Measurements from ENCODE around the gene GDPD5. TPM values are rescaled to one million over a fixed set of nuclear protein-coding genes. Genes with fewer than 3 reads are reported as not detected.

The GDPD5 gene
- total RNA-seq, 2 donors from 2014 or later = 3.0 to 8.6 TPM

DNA sequence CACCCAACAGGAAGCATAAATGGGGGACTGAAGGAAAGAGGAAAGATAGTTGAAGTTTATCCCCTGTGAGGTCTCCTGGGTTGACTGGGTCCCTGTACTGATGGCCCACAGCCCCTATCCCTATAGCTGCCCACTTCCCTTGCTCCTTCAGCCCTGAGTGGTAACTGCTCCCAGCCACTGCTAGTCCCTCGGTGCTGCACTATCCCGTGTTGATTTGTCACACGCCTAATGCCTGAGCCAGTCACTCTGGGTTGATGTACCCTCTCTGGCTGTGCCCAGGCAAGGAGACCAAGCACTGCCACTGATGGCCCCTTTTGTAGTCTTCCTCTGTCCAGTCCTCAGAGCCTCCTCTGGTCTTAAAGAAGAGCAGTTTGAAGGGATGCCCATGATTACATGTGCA is 9.6 kb downstream of the GDPD5 start:
- Mint-ChIP-seq H3K36me3 (ENCODE audit: low read depth) (no peaks in the 10 kb centered on the region), H3K4me1 (peaks cover 20% of the 10 kb centered on the region), H3K27ac (no peak overlapping the region), H3K4me3 (no peak overlapping the region), H3K9me3 (peaks cover 6% of the 10 kb centered on the region), H3K27me3 (ENCODE audit: insufficient read depth) (no peaks in the 10 kb centered on the region)
- H3K4me1 ChIP-seq (ENCODE audit: control insufficient read depth, insufficient read depth, low read length) = peaks cover 6% of the 10 kb centered on the region
- WGBS, 2 experiments (ENCODE audit: insufficient coverage in 1 of 2, insufficient read length in 1 of 2) = 87 to 100% methylated on average over 3 of the region's 3 CpGs
- DNase-seq = no peak
- TF ChIP-seq, protein P1, sequence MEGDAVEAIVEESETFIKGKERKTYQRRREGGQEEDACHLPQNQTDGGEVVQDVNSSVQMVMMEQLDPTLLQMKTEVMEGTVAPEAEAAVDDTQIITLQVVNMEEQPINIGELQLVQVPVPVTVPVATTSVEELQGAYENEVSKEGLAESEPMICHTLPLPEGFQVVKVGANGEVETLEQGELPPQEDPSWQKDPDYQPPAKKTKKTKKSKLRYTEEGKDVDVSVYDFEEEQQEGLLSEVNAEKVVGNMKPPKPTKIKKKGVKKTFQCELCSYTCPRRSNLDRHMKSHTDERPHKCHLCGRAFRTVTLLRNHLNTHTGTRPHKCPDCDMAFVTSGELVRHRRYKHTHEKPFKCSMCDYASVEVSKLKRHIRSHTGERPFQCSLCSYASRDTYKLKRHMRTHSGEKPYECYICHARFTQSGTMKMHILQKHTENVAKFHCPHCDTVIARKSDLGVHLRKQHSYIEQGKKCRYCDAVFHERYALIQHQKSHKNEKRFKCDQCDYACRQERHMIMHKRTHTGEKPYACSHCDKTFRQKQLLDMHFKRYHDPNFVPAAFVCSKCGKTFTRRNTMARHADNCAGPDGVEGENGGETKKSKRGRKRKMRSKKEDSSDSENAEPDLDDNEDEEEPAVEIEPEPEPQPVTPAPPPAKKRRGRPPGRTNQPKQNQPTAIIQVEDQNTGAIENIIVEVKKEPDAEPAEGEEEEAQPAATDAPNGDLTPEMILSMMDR (conservative IDR thresholded peaks at IDR 0.05) = no peak
- H3K36me3 ChIP-seq (ENCODE audit: control insufficient read depth, insufficient read depth, low read length) = no peaks in the 10 kb centered on the region
- no peak overlapping the region for H3K4me3 ChIP-seq (ENCODE audit: low read length)
- no peak overlapping the region for H3K9ac ChIP-seq (ENCODE audit: extremely low read depth, low read length, poor library complexity, severe bottlenecking)
- H3K9me3 ChIP-seq (ENCODE audit: control insufficient read depth, low read length) = no peaks in the 10 kb centered on the region
- no peaks in the 10 kb centered on the region for H3K27me3 ChIP-seq (ENCODE audit: control insufficient read depth, insufficient read depth, low read length, poor library complexity, severe bottlenecking)
- H3K27ac ChIP-seq (ENCODE audit: low read depth, low read length) = no peak overlapping the region

DNA sequence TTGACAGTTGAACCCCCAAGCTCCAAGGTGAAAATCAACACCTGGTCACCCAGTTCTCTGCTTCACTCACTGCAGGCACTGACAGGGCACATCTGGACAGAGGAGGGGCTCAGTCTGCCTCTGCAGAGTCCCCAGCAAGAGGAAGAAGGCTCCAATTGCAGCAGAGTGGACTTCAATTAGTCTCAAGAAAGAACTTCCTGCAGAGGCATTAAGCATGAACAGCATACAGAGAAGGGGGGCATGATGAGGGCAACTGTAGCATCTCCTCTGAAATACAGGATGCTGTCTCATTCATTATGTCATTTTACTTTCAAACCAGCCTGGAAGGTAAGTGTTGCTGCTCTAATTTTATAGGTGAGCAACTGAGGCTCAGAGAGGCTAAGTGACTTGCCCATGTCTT is 11.1 kb downstream of the GDPD5 start:
- H3K27ac ChIP-seq (ENCODE audit: low read depth, low read length) = no peak overlapping the region
- TF ChIP-seq, protein P1 (conservative IDR thresholded peaks at IDR 0.05) = no peak
- H3K4me3 Mint-ChIP-seq = no peak overlapping the region
- H3K4me1 Mint-ChIP-seq = peaks cover 22% of the 10 kb centered on the region
- H3K27me3 ChIP-seq (ENCODE audit: control insufficient read depth, insufficient read depth, low read length, poor library complexity, severe bottlenecking) = no peaks in the 10 kb centered on the region
- no peaks in the 10 kb centered on the region for H3K9me3 ChIP-seq (ENCODE audit: control insufficient read depth, low read length)
- H3K9ac ChIP-seq (ENCODE audit: extremely low read depth, low read length, poor library complexity, severe bottlenecking) = no peak overlapping the region
- no peaks in the 10 kb centered on the region for H3K36me3 ChIP-seq (ENCODE audit: control insufficient read depth, insufficient read depth, low read length)
- peaks cover 6% of the 10 kb centered on the region for H3K9me3 Mint-ChIP-seq
- no peak overlapping the region for H3K27ac Mint-ChIP-seq
- H3K27me3 Mint-ChIP-seq (ENCODE audit: insufficient read depth) = no peaks in the 10 kb centered on the region
- H3K36me3 Mint-ChIP-seq (ENCODE audit: low read depth) = no peaks in the 10 kb centered on the region
- DNase-seq = no peak
- no peak overlapping the region for H3K4me3 ChIP-seq (ENCODE audit: low read length)
- peaks cover 6% of the 10 kb centered on the region for H3K4me1 ChIP-seq (ENCODE audit: control insufficient read depth, insufficient read depth, low read length)

DNA sequence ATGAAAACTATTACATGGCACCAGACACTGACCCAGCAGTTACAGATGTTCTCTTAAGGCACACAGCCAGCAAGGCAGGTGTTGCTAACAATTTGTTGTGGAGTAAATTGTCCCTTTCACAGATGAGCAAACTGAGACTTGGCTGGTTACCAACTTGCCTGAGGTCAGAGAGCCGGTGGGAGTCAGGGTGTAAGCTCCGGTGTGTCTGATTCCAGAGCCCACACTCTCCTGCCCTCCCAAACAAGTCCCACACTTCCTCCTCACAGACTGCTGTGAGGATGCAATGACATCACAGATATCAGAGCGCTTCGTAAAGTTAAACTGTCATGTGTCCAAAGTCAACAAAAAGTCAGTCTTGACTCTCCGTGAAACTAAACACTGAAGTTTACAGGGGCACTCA is 12.5 kb downstream of the GDPD5 start:
- no peak overlapping the region for H3K4me3 ChIP-seq (ENCODE audit: low read length)
- no peak overlapping the region for H3K27ac ChIP-seq (ENCODE audit: low read depth, low read length)
- no peaks in the 10 kb centered on the region for H3K27me3 ChIP-seq (ENCODE audit: control insufficient read depth, insufficient read depth, low read length, poor library complexity, severe bottlenecking)
- Mint-ChIP-seq H3K4me1 (peaks cover 11% of the 10 kb centered on the region), H3K9me3 (peaks cover 6% of the 10 kb centered on the region), H3K36me3 (ENCODE audit: low read depth) (no peaks in the 10 kb centered on the region), H3K27me3 (ENCODE audit: insufficient read depth) (no peaks in the 10 kb centered on the region), H3K27ac (no peak overlapping the region), H3K4me3 (no peak overlapping the region)
- H3K9ac ChIP-seq (ENCODE audit: extremely low read depth, low read length, poor library complexity, severe bottlenecking) = no peak overlapping the region
- no peak for DNase-seq
- H3K4me1 ChIP-seq (ENCODE audit: control insufficient read depth, insufficient read depth, low read length) = peaks cover 3% of the 10 kb centered on the region
- WGBS, 2 experiments (ENCODE audit: insufficient coverage in 1 of 2, insufficient read length in 1 of 2) = 89 to 96% methylated on average over 5 of the region's 5 CpGs
- no peaks in the 10 kb centered on the region for H3K9me3 ChIP-seq (ENCODE audit: control insufficient read depth, low read length)
- TF ChIP-seq, protein P1 (conservative IDR thresholded peaks at IDR 0.05) = no peak
- H3K36me3 ChIP-seq (ENCODE audit: control insufficient read depth, insufficient read depth, low read length) = no peaks in the 10 kb centered on the region
